Skeletal muscle cell (primary cell): ENCODE measurements around the gene ITGB3.
"Not testable (repeated sequence)": the region's sequence is repeated elsewhere in the genome, so short reads cannot be mapped to it uniquely, and the experiment has no call there.

Source experiments
- DNase-seq: peaks from one replicate; pipeline ENCODE4 v3.0.0-alpha.2; 2010; ENCODE audit warnings: low read depth
- H3K4me3 ChIP-seq: 2 replicates; pipeline ENCODE4 v1.5.1; 2011; ENCODE audit warnings: low read depth, mild to moderate bottlenecking, control low read depth, low read length, moderate library complexity

The ITGB3 gene

DNA sequence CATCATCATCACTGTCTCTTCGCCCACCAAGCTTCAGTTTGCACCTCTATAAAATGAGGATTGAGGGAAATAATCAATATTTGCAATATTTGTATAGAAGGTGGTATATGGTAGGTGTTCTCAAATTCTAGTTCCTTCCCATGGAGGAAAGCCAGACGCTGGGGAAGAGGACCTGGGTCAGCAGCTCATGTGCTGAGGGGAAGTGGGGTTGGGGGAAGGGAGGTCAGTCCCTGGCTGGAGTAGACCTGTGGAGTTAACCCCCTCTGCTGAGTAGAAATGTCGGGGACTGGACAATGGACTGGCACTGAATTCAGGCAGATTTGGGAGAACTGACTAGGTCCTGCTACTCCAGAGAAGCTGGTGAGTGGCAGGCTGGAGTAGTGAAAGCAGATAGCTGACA lies 12.8 kb upstream of the ITGB3 start:
- no peak for DNase-seq

DNA sequence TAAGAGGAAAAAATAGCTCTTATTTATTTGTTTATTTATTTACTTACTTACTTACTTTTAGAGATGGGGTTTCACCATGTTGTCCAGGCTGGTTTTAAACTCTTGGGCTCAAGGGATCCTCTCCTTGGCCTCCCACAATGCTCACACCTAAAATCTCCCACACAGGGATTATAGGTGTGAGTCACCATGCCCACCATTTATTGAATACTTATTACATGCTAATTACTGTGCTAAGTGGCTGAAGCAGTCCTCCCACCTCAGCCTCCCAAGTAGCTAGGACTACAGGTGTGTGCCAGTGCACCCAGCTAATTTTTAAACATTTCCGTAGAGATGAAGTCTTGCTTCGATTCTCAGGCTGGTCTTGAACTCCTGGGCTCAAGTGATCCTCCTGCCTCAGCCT lies 11.0 kb upstream of the ITGB3 start:
- DNase-seq, result no peak
- no peak overlapping the region for H3K4me3 ChIP-seq

More for the DNA sequence above, 12.8 kb upstream of the ITGB3 start:
- no peak overlapping the region for H3K4me3 ChIP-seq

DNA sequence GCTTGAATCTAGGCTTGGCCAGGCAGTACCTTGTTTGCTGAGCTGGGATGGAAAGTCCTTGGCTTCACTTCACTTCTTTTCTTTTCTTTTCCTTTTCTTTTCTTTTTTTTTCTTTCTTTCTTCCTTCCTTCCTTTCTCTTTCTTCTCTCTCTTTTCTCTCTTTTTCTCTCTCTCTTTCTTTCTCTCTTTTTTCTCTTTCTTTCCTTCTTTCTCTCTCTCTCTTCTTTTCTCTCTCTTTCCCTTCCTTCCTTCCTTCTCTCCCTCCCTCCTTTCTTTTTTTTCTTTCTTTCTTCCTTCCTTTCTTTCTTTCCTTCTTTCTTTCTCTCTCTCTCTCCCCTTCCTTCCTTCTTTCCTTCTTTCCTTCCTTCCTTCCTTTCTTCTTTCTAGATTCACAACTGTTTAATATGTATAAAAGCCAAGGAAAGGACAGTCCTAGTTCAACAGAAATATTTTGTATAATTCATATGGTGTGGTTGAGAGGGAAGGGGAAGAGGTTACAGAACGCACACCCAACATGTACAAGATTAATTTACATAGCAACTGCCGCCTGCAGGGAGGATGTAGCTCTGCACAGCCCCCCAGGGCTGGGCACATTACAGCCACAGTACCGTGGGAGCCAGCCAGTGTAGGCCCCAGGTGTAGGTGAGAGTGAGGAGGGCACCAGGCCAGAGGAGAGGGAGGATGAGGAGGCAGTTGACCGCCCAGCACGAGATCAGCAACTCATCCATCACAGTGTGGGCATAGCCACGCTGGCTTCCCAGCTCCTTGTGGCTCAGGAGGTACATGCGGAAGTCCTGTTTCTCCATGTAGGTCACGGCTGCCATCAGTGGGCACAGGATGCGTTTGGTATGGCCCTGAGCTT lies 9.7 kb upstream of the ITGB3 start:
- H3K4me3 ChIP-seq, result no peak overlapping the region
- DNase-seq, result no peak

DNA sequence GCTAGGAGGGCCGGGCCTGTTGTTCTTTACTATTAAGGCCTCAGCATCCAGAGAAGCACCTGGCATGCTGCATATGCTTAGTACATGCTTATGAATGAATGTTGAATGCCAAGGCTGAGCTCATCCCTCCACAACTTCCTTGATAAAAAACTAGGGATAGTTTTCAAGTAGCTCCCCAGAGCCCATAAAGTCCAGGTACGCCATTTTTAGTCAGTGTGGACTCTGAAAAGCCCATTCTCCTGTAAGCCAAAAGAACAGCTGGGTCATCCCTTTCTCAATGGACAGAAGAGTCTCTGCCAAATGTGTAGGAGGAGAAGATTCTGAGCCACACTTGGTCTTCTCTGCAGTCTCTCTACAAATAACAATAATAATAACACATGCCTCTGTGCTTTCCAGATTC lies 8.9 kb upstream of the ITGB3 start:
- no peak for DNase-seq
- H3K4me3 ChIP-seq, result no peak overlapping the region

DNA sequence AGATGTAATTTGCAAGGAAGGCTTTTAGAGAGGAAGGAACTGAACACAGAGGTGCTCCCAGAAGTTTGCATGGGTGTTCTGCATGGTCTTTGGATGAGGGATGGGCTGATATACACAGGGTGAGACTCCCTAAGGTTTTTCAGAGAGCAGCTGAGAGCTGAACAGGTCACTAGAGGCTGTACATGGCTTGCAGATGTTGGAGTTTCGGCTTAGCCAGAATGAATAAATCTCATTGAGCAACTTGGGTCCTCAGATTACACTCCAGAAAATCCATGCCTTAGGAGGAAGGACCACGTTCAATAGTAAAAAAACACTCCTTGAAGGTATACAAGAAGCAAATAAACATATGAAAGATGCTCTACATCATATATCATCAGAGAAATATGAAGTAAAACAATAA lies 7.5 kb upstream of the ITGB3 start:
- H3K4me3 ChIP-seq, result no peak overlapping the region
- DNase-seq, result no peak

DNA sequence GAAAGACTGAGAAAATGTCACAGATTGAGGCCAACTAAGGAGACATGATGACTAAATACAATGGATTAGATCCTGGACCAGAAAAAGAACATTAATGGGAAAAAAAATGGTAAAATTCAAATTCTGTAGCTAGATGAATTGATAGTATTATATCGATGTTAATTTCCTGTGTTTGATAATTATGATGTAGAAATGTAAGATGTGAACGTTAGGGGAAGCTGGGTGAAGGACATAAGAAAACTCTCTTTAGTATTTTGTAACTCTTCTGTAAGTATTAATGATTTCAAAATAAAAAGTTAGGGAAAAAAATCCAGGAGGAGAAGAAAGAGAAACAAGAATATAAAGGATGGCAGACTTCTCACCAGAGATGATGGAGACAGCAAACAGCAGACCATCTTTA lies 2.8 kb upstream of the ITGB3 start:
- no peak overlapping the region for H3K4me3 ChIP-seq
- DNase-seq, result no peak

DNA sequence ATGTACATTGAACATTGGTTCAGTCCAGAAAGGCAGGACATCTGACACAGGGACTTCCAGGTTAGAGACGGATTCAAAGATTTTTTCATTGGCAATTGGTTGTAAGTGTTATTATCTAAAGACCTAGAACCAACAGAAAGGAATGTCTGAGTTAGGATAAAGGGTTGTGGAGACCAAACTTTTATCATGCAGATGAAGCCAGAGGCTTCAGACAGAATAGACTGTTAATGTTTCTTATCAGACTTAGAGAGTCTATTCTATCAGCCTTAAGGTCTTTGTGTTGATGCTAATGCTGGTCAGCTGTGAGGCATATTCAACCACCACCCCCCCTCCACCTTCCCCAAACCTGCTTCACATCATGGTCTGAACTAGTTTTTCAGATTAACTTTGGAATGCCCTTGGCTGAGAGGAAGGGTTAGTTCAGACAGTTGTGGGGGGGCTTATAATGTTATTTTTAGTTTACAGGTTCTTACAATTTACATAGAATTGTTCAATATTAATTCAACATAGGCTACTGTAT lies 2.1 kb upstream of the ITGB3 start:
- DNase-seq, result no peak

DNA sequence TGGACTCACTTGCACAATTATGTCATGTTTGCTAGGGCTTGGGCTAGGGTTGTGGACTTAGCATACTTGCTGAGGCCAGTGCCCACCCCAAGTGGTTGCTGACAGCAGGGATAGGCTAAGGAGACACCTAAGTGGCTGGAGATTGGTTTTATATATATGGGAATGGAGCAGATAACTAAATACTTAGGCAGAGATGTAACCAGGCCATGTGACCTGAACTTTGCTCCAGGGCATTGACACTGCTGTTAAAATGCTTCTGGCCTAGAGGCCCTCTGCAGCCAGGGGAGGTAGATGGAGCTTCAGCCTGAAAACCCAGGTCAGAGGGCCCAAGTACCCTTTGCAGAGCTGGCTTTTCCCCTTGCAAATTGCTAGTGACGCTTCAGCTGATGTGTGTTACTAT lies 1.4 kb upstream of the ITGB3 start:
- DNase-seq, result no peak
- no peak overlapping the region for H3K4me3 ChIP-seq

More for the DNA sequence above, 2.1 kb upstream of the ITGB3 start:
- H3K4me3 ChIP-seq, result no peak overlapping the region

DNA sequence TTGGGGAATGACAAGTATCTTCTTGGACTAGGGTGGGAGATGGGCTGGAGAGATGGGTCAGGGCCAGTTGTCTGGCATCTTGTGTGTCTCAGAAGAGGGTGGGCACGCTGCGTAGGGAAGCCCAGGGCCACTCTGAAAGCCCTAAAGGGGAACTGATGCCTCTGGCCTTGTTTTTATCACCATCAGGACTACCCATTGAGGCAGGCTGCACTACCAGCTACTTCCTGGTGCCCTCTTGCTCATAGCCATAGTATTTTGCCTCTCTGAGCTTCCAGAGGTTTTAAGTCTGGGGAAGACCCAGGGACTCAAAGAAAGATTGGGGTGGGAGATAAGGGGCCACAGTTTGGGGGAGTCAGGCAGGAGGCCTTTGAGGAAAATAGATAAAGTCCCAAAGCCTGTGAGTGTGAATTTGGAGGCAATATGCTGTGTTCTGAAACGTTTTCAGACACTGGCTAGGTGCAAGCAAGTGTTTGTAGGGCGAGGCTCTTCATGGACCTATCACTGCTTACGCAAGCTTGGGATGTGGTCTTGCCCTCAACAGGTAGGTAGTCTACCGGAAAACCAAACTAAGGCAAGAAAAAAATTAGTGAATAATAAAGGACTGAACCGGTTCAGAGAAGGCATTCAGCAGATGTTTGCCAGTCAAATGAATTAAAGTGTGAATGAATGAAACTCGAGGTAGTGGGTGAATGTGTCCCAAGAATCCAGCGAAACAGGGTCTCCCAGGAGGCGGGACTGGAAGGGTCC lies 688 bp upstream of the ITGB3 start:
- DNase-seq, result no peak
- H3K4me3 ChIP-seq, result peak overlapping the region; percentile 79

DNA sequence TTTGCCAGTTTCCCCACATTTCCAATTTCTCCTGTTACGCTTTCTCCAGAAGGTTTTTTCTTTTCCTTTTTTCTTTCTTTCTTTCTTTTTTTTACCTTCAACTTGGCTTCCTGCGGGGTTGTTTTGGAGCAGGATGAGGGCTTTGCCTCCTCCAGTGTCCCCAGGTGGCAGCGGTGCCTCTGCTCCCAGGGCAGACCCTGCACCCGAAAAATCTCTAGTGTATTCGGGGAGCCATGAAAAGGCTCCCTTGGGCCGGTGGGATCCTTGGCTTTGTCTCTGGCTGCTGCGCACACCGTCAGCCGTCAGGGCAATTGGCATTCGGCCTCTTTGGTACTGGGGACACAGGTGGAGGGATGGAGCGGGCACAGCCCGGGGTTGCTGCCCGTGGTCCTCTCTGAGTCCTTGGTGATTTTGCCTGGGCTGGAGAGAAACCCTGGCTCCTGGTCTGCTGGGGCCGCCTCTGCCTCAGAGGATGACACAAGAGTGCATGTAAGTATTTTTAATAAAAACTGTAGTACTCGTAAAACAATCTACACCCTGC lies 846 bp downstream of the ITGB3 start:
- no peak for DNase-seq

DNA sequence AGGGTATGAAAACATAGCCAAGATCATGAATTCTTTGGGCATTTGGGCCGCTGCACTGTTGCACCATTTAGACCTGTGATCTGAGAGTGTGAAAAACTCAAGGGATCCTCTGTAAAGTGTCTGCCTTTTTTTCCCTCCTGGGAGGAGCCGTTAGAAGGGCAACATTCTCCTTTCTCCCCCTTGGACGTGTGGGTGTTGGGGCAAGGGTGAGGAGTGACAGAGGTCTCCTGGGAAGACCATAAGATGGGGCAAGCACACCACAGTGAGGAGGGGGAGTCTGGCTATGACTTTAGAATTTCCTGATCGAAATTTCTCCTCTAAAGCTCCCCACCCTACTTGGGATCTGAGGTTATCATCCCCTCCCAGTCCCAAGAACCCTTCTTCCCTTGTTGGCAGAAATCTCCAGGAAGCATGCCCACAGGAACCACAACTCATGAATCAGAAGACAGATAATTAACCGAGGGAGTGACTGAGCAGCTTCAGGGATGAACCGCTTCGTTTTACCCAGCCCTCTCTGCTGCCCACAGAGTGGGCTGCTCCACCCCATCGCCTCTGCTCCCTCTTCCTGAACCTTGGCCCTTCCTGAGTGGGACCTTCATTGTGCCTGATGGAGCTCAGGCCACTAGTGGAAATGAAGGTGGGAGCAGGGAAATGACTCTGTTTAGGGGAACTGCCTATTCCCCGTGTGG lies 4.2 kb downstream of the ITGB3 start:
- peak; percentile 67 for DNase-seq
- H3K4me3 ChIP-seq, result no peak overlapping the region

More for the DNA sequence above, 846 bp downstream of the ITGB3 start:
- H3K4me3 ChIP-seq, result peak overlapping the region; percentile 79

DNA sequence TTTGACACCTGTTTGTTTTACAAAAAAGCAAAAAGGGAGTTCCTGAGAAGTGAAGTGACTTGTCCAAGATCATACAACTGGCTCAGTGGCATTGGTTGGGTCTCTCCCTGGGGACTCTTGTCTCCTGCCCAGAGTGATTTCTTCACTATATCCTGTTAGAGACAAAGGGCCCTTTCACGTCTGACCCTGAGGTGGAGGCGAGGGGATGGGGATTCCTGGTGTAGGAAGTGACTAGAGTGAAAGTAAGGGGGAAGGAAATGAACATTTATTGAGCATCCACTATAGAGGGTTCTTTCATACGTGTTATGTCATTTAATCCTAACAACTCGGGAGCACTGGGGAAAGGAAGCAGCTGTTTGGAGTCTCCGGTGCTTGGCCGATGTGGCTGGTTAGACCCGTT lies 9.0 kb downstream of the ITGB3 start:
- H3K4me3 ChIP-seq, result no peak overlapping the region
- no peak for DNase-seq

DNA sequence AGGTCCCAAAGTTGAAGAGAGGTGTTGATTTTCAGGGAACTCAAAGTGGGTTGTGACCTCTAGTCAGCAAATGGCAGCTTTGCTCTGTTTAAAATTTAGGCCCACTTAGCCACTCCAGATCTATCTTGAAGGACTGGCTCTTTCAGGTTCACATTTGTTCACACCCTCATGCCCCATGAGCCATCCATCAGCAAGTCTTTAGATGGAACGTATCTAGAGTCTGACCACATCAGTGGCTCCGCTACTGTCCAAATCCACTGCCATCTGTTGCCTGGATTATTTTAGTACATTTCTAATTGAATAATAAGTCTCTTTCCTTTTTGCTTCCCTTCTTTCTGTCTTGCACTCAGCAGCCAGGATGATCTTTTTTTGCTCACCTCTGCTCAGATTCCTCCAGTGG lies 10.5 kb downstream of the ITGB3 start:
- H3K4me3 ChIP-seq, result no peak overlapping the region
- DNase-seq, result no peak

DNA sequence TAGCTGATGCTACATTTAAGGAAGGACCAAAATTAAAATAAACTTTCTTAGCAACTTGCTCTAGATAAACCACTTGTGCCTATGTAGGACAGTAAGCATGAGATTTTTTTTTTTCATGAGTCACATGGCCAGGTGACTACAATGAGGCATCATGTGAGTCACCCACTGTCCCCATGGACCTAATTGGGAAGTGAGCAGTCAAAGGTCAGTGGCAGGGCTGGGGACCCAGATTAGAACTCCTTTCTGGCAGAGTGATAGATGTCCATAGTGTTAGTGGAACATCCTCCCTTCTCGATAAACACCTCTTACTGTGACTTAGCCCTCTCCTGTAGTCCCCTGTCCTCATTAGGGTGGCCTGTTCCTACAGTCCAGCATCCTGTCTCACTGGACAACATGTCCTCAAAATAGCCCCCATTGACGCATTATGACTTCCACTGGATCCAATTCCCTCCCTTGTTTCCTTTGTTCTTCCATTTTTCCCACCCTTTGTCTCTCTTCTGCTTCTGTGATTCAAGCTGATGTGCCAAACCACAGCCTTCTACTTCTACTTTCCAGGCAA lies 12.4 kb downstream of the ITGB3 start:
- no peak for DNase-seq
- H3K4me3 ChIP-seq, result no peak overlapping the region

DNA sequence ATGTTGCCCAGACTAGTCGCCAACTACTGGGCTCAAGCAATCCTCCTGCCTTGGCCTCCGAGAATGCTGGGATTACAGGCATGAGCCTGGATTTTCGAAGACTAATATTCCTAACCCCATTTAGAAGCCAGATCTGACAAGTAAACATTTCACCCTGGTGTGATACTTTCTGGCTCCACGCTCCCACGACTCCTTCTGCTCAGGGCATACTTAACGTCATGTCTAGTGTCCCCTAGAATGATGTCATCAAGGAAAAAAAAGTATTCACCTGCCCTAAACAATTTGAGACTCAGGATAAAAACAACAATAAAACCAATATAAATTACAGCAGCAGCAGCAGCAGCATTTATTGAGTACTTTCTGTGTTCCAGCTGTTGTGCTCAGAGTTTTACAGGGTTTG lies 13.2 kb downstream of the ITGB3 start:
- no peak for DNase-seq
- no peak overlapping the region for H3K4me3 ChIP-seq

DNA sequence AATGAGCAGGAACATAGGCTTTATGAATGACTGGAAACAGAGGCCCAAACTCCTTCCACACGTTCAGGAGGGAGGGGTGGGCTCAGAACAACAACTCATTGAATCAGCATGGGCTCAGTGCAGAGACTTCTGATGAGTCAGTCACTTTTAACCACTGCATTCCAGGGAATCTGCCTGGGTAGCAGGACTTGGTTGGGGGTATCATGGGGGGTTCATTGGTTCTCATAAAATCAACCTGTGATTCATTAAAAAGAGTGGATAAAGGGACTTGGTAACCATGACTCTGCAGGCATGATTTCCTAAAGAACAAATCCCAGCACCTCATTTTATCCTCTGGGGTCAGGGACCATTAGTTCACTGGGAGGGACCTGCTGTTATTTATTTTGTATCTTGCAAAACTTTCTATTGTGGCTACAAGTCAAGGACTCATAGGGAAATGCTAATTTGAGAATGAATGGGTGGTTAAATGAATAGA lies 13.8 kb downstream of the ITGB3 start:
- no peak overlapping the region for H3K4me3 ChIP-seq
- peak; percentile 94 for DNase-seq

DNA sequence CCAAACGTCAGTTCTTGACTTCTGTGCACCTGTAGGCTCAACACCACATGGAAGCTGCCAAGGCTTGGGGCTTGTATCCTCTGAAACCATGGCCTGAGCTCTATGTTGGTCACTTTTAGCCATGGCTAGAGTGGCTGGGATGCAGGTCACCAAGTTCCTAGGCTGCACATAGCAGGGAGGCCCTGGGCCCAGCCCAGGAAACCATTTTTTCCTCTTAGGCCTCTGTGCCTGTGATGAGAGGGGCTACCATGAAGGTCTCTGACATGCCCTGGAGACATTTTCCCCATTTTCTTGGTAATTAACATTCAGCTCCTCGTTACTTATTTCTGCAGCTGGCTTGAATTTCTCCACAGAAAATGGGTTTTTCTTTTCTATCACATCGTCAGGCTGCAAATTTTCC lies 15.3 kb downstream of the ITGB3 start:
- DNase-seq, H3K4me3 ChIP-seq: not testable (repeated sequence)

DNA sequence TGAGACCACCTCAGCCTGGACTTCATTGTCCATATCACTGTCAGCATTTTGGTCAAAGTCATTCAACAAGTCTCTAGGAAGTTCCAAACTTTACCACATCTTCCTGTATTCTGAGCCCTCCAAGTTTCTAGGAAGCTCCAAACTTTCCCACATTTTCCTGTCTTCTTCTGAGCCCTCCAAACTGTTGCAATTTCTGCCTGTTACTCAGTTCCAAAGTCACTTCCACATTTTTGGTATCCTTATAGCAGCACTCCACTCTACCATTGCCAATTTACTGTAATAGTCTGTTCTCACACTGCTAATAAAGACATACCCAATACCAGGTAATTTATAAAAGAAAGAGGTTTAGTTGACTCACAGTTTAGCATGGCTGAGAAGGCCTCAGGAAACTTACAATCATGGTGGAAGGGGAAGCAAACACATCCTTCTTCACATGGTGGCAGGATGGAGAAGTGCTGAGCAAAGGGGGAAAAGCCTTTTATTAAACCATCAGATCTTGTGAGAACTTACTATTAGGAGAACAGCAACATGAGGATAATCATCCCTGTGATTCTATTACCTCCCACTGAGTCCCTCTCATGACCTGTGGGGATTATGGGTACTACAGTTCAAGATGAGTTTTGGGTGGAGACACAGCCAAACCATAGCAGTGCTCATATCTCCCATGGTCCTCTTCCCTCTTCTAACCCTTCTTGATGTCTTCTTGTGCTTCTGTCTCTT lies 16.1 kb downstream of the ITGB3 start:
- not testable (repeated sequence) for H3K4me3 ChIP-seq, DNase-seq
